Activated T-cell treated with anti-CD3 and anti-CD28 coated beads, Interleukin-2, amount 50 U/mL, for 24 hours (primary cell): ENCODE measurements around the gene RRP1B.

Experiments used
- DNase-seq: peaks from one replicate; pipeline ENCODE4 v3.0.0-alpha.2; 2020
- H3K27ac Mint-ChIP-seq: 2 replicates; pipeline ENCODE4 v1.8.0; 2020; ENCODE audit warnings: mild to moderate bottlenecking, mixed read lengths
- H3K27me3 Mint-ChIP-seq: 2 replicates; pipeline ENCODE4 v1.8.0; 2020; ENCODE audit warnings: mixed read lengths
- H3K36me3 Mint-ChIP-seq: 2 replicates; pipeline ENCODE4 v1.8.0; 2020; ENCODE audit warnings: low read depth, mixed read lengths
- H3K4me1 Mint-ChIP-seq: 2 replicates; pipeline ENCODE4 v1.8.0; 2020; ENCODE audit warnings: low read depth, mixed read lengths
- H3K4me3 Mint-ChIP-seq: 2 replicates; pipeline ENCODE4 v1.8.0; 2020; ENCODE audit warnings: mild to moderate bottlenecking, moderate library complexity, mixed read lengths
- H3K9me3 Mint-ChIP-seq: 2 replicates; pipeline ENCODE4 v1.8.0; 2020; ENCODE audit warnings: mixed read lengths

Gene RRP1B

GRCh38 chr21:43631411-43632107, 27.8 kb upstream of the RRP1B start:
- Mint-ChIP-seq H3K36me3 (no peaks in the 10 kb centered on the region), H3K4me1 (no peaks in the 10 kb centered on the region), H3K27ac (no peak overlapping the region)

GRCh38 chr21:43632373-43632905, 26.9 kb upstream of the RRP1B start:
- H3K4me1 Mint-ChIP-seq: no peaks in the 10 kb centered on the region
- no peak for DNase-seq
- no peaks in the 10 kb centered on the region for H3K27me3 Mint-ChIP-seq
- H3K27ac Mint-ChIP-seq: no peak overlapping the region
- no peaks in the 10 kb centered on the region for H3K36me3 Mint-ChIP-seq
- no peaks in the 10 kb centered on the region for H3K9me3 Mint-ChIP-seq
- H3K4me3 Mint-ChIP-seq: no peak overlapping the region

More at GRCh38 chr21:43631411-43632107, 27.8 kb upstream of the RRP1B start:
- no peak for DNase-seq
- Mint-ChIP-seq H3K4me3 (no peak overlapping the region), H3K27me3 (no peaks in the 10 kb centered on the region), H3K9me3 (no peaks in the 10 kb centered on the region)

- Mint-ChIP-seq H3K27ac (no peak overlapping the region), H3K36me3 (no peaks in the 10 kb centered on the region), H3K27me3 (no peaks in the 10 kb centered on the region), H3K4me1 (peaks cover 6% of the 10 kb centered on the region), H3K9me3 (no peaks in the 10 kb centered on the region), H3K4me3 (no peak overlapping the region)
- no peak for DNase-seq
Observed at GRCh38 chr21:43634618-43635017, 24.7 kb upstream of the RRP1B start.

GRCh38 chr21:43635436-43635835, 23.9 kb upstream of the RRP1B start:
- H3K9me3 Mint-ChIP-seq: no peaks in the 10 kb centered on the region
- peaks cover 8% of the 10 kb centered on the region for H3K4me1 Mint-ChIP-seq
- H3K27ac Mint-ChIP-seq: no peak overlapping the region
- no peak overlapping the region for H3K4me3 Mint-ChIP-seq
- H3K27me3 Mint-ChIP-seq: no peaks in the 10 kb centered on the region
- DNase-seq: no peak
- no peaks in the 10 kb centered on the region for H3K36me3 Mint-ChIP-seq

GRCh38 chr21:43637530-43638158, 21.7 kb upstream of the RRP1B start:
- no peaks in the 10 kb centered on the region for H3K27me3 Mint-ChIP-seq
- H3K9me3 Mint-ChIP-seq: no peaks in the 10 kb centered on the region
- H3K27ac Mint-ChIP-seq: no peak overlapping the region

GRCh38 chr21:43639470-43640353, 19.6 kb upstream of the RRP1B start:
- Mint-ChIP-seq H3K27me3 (no peaks in the 10 kb centered on the region), H3K36me3 (no peaks in the 10 kb centered on the region), H3K9me3 (no peaks in the 10 kb centered on the region), H3K4me3 (no peak overlapping the region), H3K27ac (no peak overlapping the region), H3K4me1 (peaks cover 12% of the 10 kb centered on the region)
- no peak for DNase-seq

More at GRCh38 chr21:43637530-43638158, 21.7 kb upstream of the RRP1B start:
- H3K4me1 Mint-ChIP-seq: peaks cover 8% of the 10 kb centered on the region
- DNase-seq: no peak
- no peaks in the 10 kb centered on the region for H3K36me3 Mint-ChIP-seq
- no peak overlapping the region for H3K4me3 Mint-ChIP-seq

- Mint-ChIP-seq H3K9me3 (no peaks in the 10 kb centered on the region), H3K4me1 (peaks cover 17% of the 10 kb centered on the region), H3K27ac (no peak overlapping the region), H3K36me3 (no peaks in the 10 kb centered on the region), H3K4me3 (no peak overlapping the region), H3K27me3 (no peaks in the 10 kb centered on the region)
- DNase-seq: no peak
Observed at GRCh38 chr21:43640400-43640799, 19.0 kb upstream of the RRP1B start.

- Mint-ChIP-seq H3K9me3 (no peaks in the 10 kb centered on the region), H3K27me3 (no peaks in the 10 kb centered on the region), H3K4me1 (peaks cover 31% of the 10 kb centered on the region), H3K4me3 (no peak overlapping the region), H3K36me3 (no peaks in the 10 kb centered on the region), H3K27ac (no peak overlapping the region)
- DNase-seq: no peak
Observed at GRCh38 chr21:43643193-43643592, 16.2 kb upstream of the RRP1B start.

GRCh38 chr21:43644071-43644470, 15.3 kb upstream of the RRP1B start:
- Mint-ChIP-seq H3K4me3 (no peak overlapping the region), H3K27me3 (peaks cover 4% of the 10 kb centered on the region), H3K27ac (no peak overlapping the region), H3K9me3 (no peaks in the 10 kb centered on the region), H3K4me1 (peaks cover 31% of the 10 kb centered on the region), H3K36me3 (no peaks in the 10 kb centered on the region)
- no peak for DNase-seq

- Mint-ChIP-seq H3K36me3 (no peaks in the 10 kb centered on the region), H3K27me3 (peaks cover 4% of the 10 kb centered on the region), H3K27ac (no peak overlapping the region), H3K4me3 (no peak overlapping the region), H3K4me1 (peaks cover 25% of the 10 kb centered on the region), H3K9me3 (no peaks in the 10 kb centered on the region)
- no peak for DNase-seq
Observed at GRCh38 chr21:43644609-43645008, 14.8 kb upstream of the RRP1B start.

GRCh38 chr21:43645136-43645891, 14.0 kb upstream of the RRP1B start:
- no peak for DNase-seq
- Mint-ChIP-seq H3K27me3 (peaks cover 4% of the 10 kb centered on the region), H3K36me3 (no peaks in the 10 kb centered on the region), H3K9me3 (no peaks in the 10 kb centered on the region), H3K4me3 (peak overlapping the region; percentile 20), H3K4me1 (peaks cover 23% of the 10 kb centered on the region), H3K27ac (no peak overlapping the region)

- Mint-ChIP-seq H3K27me3 (peaks cover 4% of the 10 kb centered on the region), H3K27ac (no peak overlapping the region), H3K9me3 (no peaks in the 10 kb centered on the region), H3K4me1 (peaks cover 23% of the 10 kb centered on the region), H3K36me3 (no peaks in the 10 kb centered on the region), H3K4me3 (no peak overlapping the region)
- DNase-seq: no peak
Observed at GRCh38 chr21:43645976-43646375, 13.4 kb upstream of the RRP1B start.

GRCh38 chr21:43646550-43647260, 12.7 kb upstream of the RRP1B start:
- Mint-ChIP-seq H3K27me3 (peaks cover 4% of the 10 kb centered on the region), H3K36me3 (no peaks in the 10 kb centered on the region), H3K4me1 (peaks cover 23% of the 10 kb centered on the region), H3K27ac (no peak overlapping the region), H3K4me3 (no peak overlapping the region), H3K9me3 (no peaks in the 10 kb centered on the region)
- peak; percentile 89 for DNase-seq
